Mesangial cell (primary cell): ENCODE results near the gene AJM1. TPM values are rescaled to one million over a fixed set of nuclear protein-coding genes. Genes with fewer than 3 reads are reported as not detected.

ENCODE experiments used
- total RNA-seq: library from RNA; depleted of rRNA; stranded (reverse); fragments of >200 nt; gene quantifications from 2 replicates; pipeline ENCODE4 v1.2.3, GENCODE V29; 2015

The AJM1 gene
- total RNA-seq: 0.81 and 1.5 TPM in 2 replicates

GRCh38 chr9:136842380-136842948 is at the start of gene AJM1:
Gene AJM1 (plus strand): TSS chr9:136842478. CDS start chr9:136844415, 1,937 bp downstream.

DNA sequence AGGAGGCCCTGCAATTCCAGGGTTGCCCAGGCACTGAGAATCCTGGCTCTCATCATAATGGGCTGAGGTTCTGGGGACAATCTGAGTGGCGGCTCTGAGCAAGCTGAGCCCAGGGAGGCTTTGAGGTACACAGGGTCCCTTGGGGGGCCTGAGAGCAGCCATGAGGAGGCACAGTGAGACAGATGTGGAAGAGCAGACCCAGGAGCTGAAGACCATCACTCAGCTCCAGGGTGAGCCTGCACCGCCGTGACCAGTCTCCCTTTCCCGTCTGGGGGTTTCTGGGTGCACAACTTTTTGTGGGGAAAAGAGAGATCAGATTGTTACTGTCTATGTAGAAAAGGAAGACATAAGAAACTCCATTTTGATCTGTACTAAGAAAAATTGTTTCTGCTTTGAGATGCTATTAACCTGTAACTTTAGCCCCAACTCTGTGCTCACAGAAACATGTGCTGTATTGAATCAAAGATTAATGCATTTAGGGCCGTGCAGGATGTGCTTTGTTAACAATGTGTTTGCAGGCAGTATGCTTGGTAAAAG is 46.0 kb upstream of the AJM1 start, which contains the start of gene CCDC183:
Gene CCDC183 (plus strand): TSS at position 101 of the 537 bp plus-strand sequence. CDS start 60 bp downstream, at position 161.

GRCh38 chr9:136807281-136808074 is 34.8 kb upstream of the AJM1 start, which contains the start of gene RABL6:
Gene RABL6 (plus strand): TSS chr9:136807948. CDS start chr9:136808197, 249 bp downstream.

DNA sequence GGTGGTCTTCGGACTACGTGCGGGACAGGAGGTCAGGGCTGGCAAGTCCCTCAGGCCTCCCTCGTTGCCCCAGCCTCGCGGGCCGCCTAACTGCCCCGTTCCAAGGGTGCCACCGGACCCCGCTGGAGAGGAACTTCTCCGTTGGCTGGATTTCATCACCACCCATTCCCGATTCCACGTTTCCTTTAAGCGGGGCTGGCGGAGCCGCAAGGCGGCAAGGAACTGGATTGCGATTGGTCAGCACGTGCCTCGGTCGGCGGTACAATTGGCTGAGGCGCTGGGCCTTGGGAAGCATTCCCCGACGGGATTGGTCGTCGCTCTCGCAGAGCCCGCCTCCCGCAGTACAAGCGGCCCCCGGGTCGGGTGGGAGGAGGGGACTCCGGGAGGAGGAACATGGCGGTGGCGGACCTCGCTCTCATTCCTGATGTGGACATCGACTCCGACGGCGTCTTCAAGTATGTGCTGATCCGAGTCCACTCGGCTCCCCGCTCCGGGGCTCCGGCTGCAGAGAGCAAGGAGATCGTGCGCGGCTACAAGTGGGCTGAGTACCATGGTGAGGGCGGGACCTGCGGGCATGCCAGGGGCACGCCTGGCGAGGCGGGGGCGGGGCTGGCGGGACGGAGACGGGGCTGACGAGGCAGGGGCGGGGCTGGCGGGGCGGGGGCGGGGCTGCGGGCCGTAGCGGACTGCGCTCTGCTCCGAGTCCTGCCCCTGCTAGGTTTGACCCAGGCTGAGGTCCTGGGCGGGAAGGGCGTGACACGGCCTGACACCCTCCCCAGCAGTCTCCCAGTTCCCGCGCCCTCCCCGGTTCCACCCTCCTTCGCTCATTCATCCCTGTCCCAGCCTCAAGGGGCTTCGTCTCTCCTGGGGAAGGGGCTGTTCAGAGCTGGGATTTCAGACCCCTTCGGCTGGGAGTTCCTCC is 7.0 kb downstream of the AJM1 start, which contains the start of gene PHPT1:
Gene PHPT1 (plus strand): TSS at position 372 of the 922 bp plus-strand sequence. CDS start 22 bp downstream, at position 394.

GRCh38 chr9:136851941-136852663 is 9.8 kb downstream of the AJM1 start, which contains the start of gene MAMDC4:
Gene MAMDC4 (plus strand): TSS chr9:136852346. CDS start chr9:136852417, 71 bp downstream.

GRCh38 chr9:136885950-136886578 is 43.8 kb downstream of the AJM1 start, which contains the start of gene TRAF2:
Gene TRAF2 (plus strand): TSS chr9:136886516. CDS start chr9:136898741, 12,225 bp downstream.

Other genes with a start within 250 kb of the AJM1 start
- 20.4 and 27.0 TPM in 2 replicates for gene EGFL7, start 179.6 kb upstream of the AJM1 start, total RNA-seq
- 59.6 and 67.2 TPM in 2 replicates for gene AGPAT2, start 155.0 kb upstream of the AJM1 start, total RNA-seq
- gene DIPK1B, start 129.9 kb upstream of the AJM1 start, total RNA-seq: 8.3 and 18.1 TPM in 2 replicates
- gene LCN10, start 99.5 kb upstream of the AJM1 start, total RNA-seq: not detected in 2 replicates
- not detected in 2 replicates for gene LCN6, start 94.0 kb upstream of the AJM1 start, total RNA-seq
- gene LCN8, start 84.2 kb upstream of the AJM1 start, total RNA-seq: not detected in 2 replicates
- gene LCN15, start 78.0 kb upstream of the AJM1 start, total RNA-seq: not detected in 2 replicates
- 82.4 and 97.8 TPM in 2 replicates for gene TMEM141, start 51.1 kb upstream of the AJM1 start, total RNA-seq
- 0.25 TPM in 1 of 2 replicates, not detected in the other for gene CCDC183, start 46.1 kb upstream of the AJM1 start, total RNA-seq
- 117 and 144 TPM in 2 replicates for gene RABL6, start 34.5 kb upstream of the AJM1 start, total RNA-seq
- 109 and 152 TPM in 2 replicates for gene PHPT1, start 6.9 kb downstream of the AJM1 start, total RNA-seq
- gene MAMDC4, start 9.9 kb downstream of the AJM1 start, total RNA-seq: 1.8 and 3.2 TPM in 2 replicates
- gene EDF1, start 23.8 kb downstream of the AJM1 start, total RNA-seq: 325 and 364 TPM in 2 replicates
- 10.9 and 22.7 TPM in 2 replicates for gene TRAF2, start 44.0 kb downstream of the AJM1 start, total RNA-seq
- gene FBXW5, start 102.3 kb downstream of the AJM1 start, total RNA-seq: 150 and 168 TPM in 2 replicates
- not detected in 2 replicates for gene C8G, start 102.8 kb downstream of the AJM1 start, total RNA-seq
- gene LCN12, start 109.8 kb downstream of the AJM1 start, total RNA-seq: 1.6 TPM in 1 of 2 replicates, not detected in the other
- gene PTGDS, start 135.0 kb downstream of the AJM1 start, total RNA-seq: 4.2 and 463 TPM in 2 replicates
- 2.5 TPM in 1 of 2 replicates, not detected in the other for gene LCNL1, start 140.5 kb downstream of the AJM1 start, total RNA-seq
- 49.2 and 65.2 TPM in 2 replicates for gene PAXX, start 149.9 kb downstream of the AJM1 start, total RNA-seq
- gene CLIC3, start 154.1 kb downstream of the AJM1 start, total RNA-seq: 16.5 and 47.4 TPM in 2 replicates
- gene ABCA2, start 185.8 kb downstream of the AJM1 start, total RNA-seq: 7.7 and 44.4 TPM in 2 replicates
- gene FUT7, start 189.6 kb downstream of the AJM1 start, total RNA-seq: not detected in 2 replicates
- 44.0 and 65.8 TPM in 2 replicates for gene NPDC1, start 203.7 kb downstream of the AJM1 start, total RNA-seq
- not detected in 2 replicates for gene ENTPD2, start 211.6 kb downstream of the AJM1 start, total RNA-seq
- gene SAPCD2, start 228.1 kb downstream of the AJM1 start, total RNA-seq: 3.5 and 52.6 TPM in 2 replicates
- 6.4 and 13.4 TPM in 2 replicates for gene UAP1L1, start 235.0 kb downstream of the AJM1 start, total RNA-seq
- gene MAN1B1, start 244.5 kb downstream of the AJM1 start, total RNA-seq: 72.8 and 125 TPM in 2 replicates